GM19324 (cell line): ENCODE results near the gene SLC7A4.
A peak's percentile ranks its signal among the peaks of the same experiment; 100 is the strongest.

Experiments used
- ATAC-seq: cut with Tn5 transposase; IDR thresholded peaks from one replicate; pipeline ENCODE4 v1.9.1; 2021; ENCODE audit warnings: mild to moderate bottlenecking, moderate library complexity; ENCODE audit not compliant: unreplicated experiment, low FRiP score

The SLC7A4 gene

DNA sequence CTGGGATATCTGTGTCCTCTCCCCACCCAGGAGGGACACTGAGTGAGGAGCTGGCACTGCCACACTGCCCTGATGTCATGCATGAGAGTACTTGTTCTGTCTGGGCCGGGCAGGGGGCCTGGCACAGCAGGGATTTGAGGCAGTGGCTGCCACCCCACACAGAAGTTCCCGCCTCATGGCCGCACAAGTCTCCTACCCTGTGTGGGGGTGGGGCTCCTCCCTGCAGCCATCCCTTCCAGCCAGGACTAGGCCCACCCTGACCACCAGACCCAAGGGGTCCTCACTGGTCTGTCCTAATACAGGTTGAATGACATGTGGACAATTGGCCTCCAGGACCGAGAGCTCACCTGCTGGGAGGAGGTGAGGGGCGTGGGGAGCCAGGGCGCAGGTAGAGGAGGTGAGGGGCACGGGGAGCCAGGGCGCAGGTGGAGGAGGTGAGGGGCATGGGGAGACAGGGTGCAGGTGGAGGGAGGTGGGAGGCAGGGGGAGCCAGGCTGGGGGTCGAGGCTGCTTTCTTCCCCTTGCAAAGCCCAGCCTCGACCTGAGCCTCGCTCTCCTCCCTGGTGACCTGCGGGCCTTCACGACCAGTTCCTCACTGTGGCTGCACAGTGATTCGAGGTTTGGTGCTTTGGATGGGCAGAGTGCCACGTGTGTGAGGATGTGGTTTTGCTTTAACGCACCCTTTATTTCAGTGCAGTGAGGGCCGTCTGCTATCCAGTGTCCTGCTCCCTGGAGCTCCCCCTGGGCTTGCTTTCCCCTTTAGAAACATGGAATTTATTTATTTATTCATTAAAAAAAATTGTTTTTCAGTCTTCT is 42.8 kb downstream of the SLC7A4 start:
- no peak for ATAC-seq

- no peak for ATAC-seq
Measured at GRCh38 chr22:20988573-20989322, 43.6 kb downstream of the SLC7A4 start.

- no peak for ATAC-seq
Measured at GRCh38 chr22:20987375-20987774, 45.0 kb downstream of the SLC7A4 start.

GRCh38 chr22:20986365-20986764 is 46.0 kb downstream of the SLC7A4 start:
- ATAC-seq, result no peak

GRCh38 chr22:20985720-20986119 is 46.6 kb downstream of the SLC7A4 start:
- ATAC-seq, result no peak

GRCh38 chr22:20983081-20983771 is 49.1 kb downstream of the SLC7A4 start:
- no peak for ATAC-seq

- peak; percentile 4 for ATAC-seq
Measured at GRCh38 chr22:20982563-20982882, 49.8 kb downstream of the SLC7A4 start.

DNA sequence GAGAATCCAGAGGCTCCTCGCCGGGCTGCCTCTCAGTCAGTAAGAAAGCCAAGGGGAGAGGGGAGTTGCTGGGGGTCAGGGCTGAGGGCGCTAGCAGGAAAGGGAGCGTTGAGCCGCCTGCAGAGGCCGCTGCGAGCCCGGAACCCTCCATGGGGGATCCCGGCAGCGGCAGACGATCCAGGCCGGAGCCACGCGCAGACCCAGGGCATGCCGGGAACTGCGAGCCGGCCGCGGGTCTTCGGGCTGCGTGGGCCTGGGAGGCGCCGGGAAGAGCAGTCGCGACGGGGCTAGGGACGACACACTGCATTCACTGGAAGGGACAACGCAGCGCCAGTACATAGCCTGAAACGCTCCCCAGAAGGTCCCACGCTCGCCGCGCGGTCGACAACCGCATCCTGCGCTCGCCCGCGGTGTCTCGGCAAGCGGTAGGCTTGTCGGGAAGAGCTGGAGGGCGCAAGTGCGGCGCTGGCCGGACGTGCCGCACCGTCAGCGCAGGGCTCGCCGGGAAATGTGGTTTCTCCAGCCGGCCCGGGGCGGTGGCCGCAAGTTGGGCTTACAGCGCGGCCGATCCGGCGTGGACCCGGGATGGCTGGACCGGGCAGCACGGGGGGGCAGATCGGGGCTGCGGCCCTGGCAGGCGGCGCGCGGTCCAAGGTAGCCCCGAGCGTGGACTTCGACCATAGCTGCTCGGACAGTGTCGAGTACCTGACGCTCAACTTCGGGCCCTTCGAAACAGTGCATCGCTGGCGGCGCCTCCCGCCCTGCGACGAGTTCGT is 50.4 kb downstream of the SLC7A4 start, which contains the start of gene LZTR1:
Gene LZTR1 (plus strand): TSS at position 511 of the 776 bp plus-strand sequence. CDS start 75 bp downstream, at position 586.
- peak; percentile 85 for ATAC-seq

DNA sequence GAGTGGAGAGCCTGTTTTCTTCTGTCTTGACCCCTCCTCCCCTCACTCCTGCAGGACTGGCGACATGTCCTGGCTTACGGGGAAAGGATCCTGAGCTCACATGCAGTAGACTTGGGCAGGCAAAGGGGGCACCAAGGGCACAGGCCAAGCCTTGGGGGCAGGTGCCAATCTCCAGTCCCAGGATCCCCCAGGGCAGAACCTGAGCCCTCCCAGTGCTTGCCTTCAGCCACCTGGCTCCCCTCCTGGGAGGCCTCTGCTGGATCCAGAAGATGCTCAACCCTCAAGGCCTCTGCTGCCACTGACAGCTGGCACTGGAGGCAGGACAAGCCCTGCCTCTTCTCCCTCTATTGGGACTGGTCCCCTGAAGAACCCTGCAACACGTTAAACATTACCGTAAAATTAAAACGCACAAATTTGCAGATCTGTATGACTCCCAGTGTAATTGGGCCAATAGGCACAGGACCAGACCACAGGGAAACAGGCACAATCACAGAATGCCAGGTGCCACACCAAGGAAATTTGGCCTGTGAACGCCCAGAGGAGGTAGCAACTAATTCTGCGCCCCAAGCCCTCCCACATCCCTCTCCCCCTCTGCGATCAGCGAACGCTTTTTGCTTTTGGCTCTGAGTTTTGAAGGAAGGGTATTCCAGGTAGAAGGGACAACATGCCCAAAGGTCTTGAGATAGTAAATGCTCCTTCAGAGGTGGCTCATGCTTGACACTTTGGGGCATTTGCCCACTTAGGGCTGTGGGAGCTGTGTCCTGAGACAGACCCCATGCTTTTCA is 51.2 kb downstream of the SLC7A4 start:
- no peak for ATAC-seq

DNA sequence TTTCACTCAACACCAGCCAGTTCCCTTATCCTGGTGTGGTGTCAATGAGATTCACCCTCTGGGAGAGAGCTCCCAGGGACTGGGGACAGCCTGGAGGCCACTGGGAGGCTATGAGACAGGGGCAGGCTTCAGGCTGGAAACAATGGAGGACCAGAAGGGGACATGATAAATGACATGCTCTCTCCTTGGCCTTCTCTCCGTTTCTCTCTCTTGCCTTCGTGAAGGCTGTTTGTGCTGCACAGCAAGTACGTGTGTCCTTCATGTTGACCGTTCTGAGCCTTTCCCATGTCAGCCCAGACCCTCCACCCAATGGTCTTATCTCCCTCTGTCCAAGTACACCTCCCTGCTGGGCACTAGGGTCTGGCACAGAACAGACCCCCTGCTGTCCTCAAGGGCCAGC is 51.8 kb downstream of the SLC7A4 start:
- no peak for ATAC-seq

- ATAC-seq, result no peak
Measured at GRCh38 chr22:20979940-20980453, 52.4 kb downstream of the SLC7A4 start.

- ATAC-seq, result no peak
Measured at GRCh38 chr22:20979243-20979809, 53.0 kb downstream of the SLC7A4 start.
